HG03378 (cell line): ENCODE results near the gene BLID.

Source experiments
- ATAC-seq: cut with Tn5 transposase; IDR thresholded peaks from one replicate; pipeline ENCODE4 v1.9.1; 2021; ENCODE audit warnings: mild to moderate bottlenecking, moderate library complexity; ENCODE audit not compliant: unreplicated experiment

The BLID gene

GRCh38 chr11:122107045-122107444 is 9.0 kb downstream of the BLID start:
- ATAC-seq, result no peak

GRCh38 chr11:122105044-122105758 is 10.8 kb downstream of the BLID start:
- no peak for ATAC-seq

- no peak for ATAC-seq
These were observed 11.7 kb downstream of the BLID start for GRCh38 chr11:122104341-122104740.

GRCh38 chr11:122103726-122104125 is 12.3 kb downstream of the BLID start:
- no peak for ATAC-seq

GRCh38 chr11:122103321-122103720 is 12.7 kb downstream of the BLID start:
- ATAC-seq, result no peak

GRCh38 chr11:122102426-122102825 is 13.6 kb downstream of the BLID start:
- no peak for ATAC-seq

- no peak for ATAC-seq
These were observed 14.3 kb downstream of the BLID start for GRCh38 chr11:122101625-122102291.

- no peak for ATAC-seq
These were observed 15.3 kb downstream of the BLID start for GRCh38 chr11:122100756-122101080.

GRCh38 chr11:122100037-122100755 is 15.8 kb downstream of the BLID start:
- ATAC-seq, result no peak

GRCh38 chr11:122099374-122100036 is 16.5 kb downstream of the BLID start:
- no peak for ATAC-seq

- ATAC-seq, result no peak
These were observed 17.6 kb downstream of the BLID start for GRCh38 chr11:122098261-122098980.

- no peak for ATAC-seq
These were observed 18.5 kb downstream of the BLID start for GRCh38 chr11:122097419-122098001.

GRCh38 chr11:122096272-122097112 is 19.5 kb downstream of the BLID start:
- no peak for ATAC-seq

- no peak for ATAC-seq
These were observed 20.2 kb downstream of the BLID start for GRCh38 chr11:122095681-122096262.

GRCh38 chr11:122094836-122095235 is 21.2 kb downstream of the BLID start:
- no peak for ATAC-seq

GRCh38 chr11:122093731-122094275 is 22.2 kb downstream of the BLID start:
- no peak for ATAC-seq

- no peak for ATAC-seq
These were observed 24.2 kb downstream of the BLID start for GRCh38 chr11:122091835-122092234.

- no peak for ATAC-seq
These were observed 26.9 kb downstream of the BLID start for GRCh38 chr11:122089111-122089510.

GRCh38 chr11:122085712-122086111 is 30.3 kb downstream of the BLID start:
- no peak for ATAC-seq
